EL (cell line): ENCODE data around the gene MBP.

Experiments
- DNase-seq: peaks from one replicate; pipeline ENCODE4 v3.0.0-alpha.2; 2016

MBP gene

GRCh38 chr18:77112747-77113092, 19.9 kb downstream of the MBP start:
- DNase-seq: no peak

- DNase-seq: no peak
Observed at GRCh38 chr18:77111951-77112746, 20.4 kb downstream of the MBP start.

GRCh38 chr18:77111449-77111848, 21.1 kb downstream of the MBP start:
- DNase-seq: no peak

- no peak for DNase-seq
Observed at GRCh38 chr18:77110936-77111335, 21.6 kb downstream of the MBP start.

- DNase-seq: no peak
Observed at GRCh38 chr18:77110400-77110799, 22.2 kb downstream of the MBP start.

- no peak for DNase-seq
Observed at GRCh38 chr18:77109648-77110019, 22.9 kb downstream of the MBP start.

GRCh38 chr18:77108821-77109647, 23.5 kb downstream of the MBP start:
- DNase-seq: no peak

- peak; percentile 79 for DNase-seq
Observed at GRCh38 chr18:77108001-77108692, 24.4 kb downstream of the MBP start.

- DNase-seq: no peak
Observed at GRCh38 chr18:77107292-77107691, 25.3 kb downstream of the MBP start.

- DNase-seq: no peak
Observed at GRCh38 chr18:77106331-77106730, 26.3 kb downstream of the MBP start.

- DNase-seq: no peak
Observed at GRCh38 chr18:77105680-77106079, 26.9 kb downstream of the MBP start.

GRCh38 chr18:77105028-77105427, 27.6 kb downstream of the MBP start:
- DNase-seq: no peak

- peak; percentile 23 for DNase-seq
Observed at GRCh38 chr18:77103991-77104531, 28.5 kb downstream of the MBP start.

- DNase-seq: peak; percentile 66
Observed at GRCh38 chr18:77103187-77103850, 29.3 kb downstream of the MBP start.

- DNase-seq: peak; percentile 79
Observed at GRCh38 chr18:77102259-77103040, 30.1 kb downstream of the MBP start.

- peak; percentile 99 for DNase-seq
Observed at GRCh38 chr18:77101410-77102258, 30.9 kb downstream of the MBP start.

GRCh38 chr18:77100751-77101355, 31.7 kb downstream of the MBP start:
- DNase-seq: no peak

- no peak for DNase-seq
Observed at GRCh38 chr18:77099485-77100370, 32.9 kb downstream of the MBP start.

- no peak for DNase-seq
Observed at GRCh38 chr18:77098538-77099174, 33.9 kb downstream of the MBP start.
